ENCODE measurements around the gene NAA16. TPM values are rescaled to one million over a fixed set of nuclear protein-coding genes. Genes with fewer than 3 reads are reported as not detected.

The NAA16 gene
- total and polyA plus RNA-seq, 2 of the 4 experiments (the other 2 are of a cell fraction), result 6.6 to 8.8 TPM

DNA sequence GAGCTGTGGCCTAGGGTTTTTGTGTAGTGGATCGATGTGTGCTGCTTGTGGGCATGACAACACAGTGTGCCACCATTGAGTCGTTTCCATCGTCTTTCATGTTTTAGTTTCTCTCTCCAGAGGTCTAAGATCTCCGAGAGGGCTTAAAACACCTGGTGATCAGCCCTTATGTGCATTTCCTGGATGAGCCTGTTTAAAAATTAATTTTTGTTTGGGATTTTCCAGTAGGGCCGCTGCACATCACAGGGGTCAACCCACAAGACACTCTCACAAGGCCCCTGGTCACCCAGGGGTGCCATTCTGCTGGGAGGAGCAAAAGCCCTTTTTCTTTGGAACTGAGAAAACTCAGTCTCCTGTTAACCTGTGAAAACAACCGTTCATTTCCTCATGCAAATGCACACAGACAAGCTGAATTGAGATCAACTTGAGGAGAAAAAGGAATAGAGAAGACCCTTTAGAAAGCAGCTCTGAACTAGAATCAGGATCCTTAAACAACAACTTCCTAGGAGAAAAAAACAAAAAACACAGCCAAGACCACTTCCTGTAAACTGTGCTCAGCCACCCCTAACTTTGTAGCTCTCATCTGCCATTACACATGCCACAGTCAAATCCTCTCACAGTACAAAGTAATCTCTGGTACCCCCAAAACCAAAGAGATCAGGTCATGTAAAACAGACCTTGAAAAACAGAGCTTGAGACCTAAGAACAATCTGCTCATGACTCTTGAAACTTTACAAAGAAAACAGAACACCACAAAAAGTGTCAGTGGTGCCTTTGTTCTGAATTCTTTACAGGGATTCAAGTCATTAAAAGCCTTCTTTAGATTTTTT lies 39.4 kb upstream of the NAA16 start:
- in situ Hi-C loops (cut with MboI; ENCODE audit: low sequenced_read_pairs), result no loop called here

More for the DNA sequence above, 39.4 kb upstream of the NAA16 start:
- dilution Hi-C loops (cut with HindIII; ENCODE audit: low sequenced_read_pairs, unreplicated experiment) (no loop called here), intact Hi-C loops (cut with micrococcal nuclease) (no loop called here)
- Histone ChIP-seq H3K18ac (ENCODE audit: low read depth, low read length) (no peak overlapping the region), H2BK15ac (ENCODE audit: low read depth, low read length) (no peak overlapping the region), H4K20me1 (ENCODE audit: insufficient read depth, low read length) (no peaks in the 10 kb centered on the region), H3K27me3 (ENCODE audit: control insufficient read depth, insufficient read depth, low read length) (no peaks in the 10 kb centered on the region), H2AK5ac (ENCODE audit: low read depth, low read length) (no peak overlapping the region), H3K9me3 (ENCODE audit: control insufficient read depth, insufficient read depth, low read length) (peaks cover 10% of the 10 kb centered on the region), H3K4ac (ENCODE audit: low read depth, low read length) (no peak overlapping the region), H4K91ac (ENCODE audit: insufficient read depth, low read depth, low read length) (no peak overlapping the region), H3K36me3 (ENCODE audit: control insufficient read depth, insufficient read depth, low read length) (no peaks in the 10 kb centered on the region), H3K56ac (ENCODE audit: extremely low read depth, insufficient read depth, low read length) (no peak overlapping the region), H3K9me1 (ENCODE audit: insufficient read depth, low read length) (no peaks in the 10 kb centered on the region), H4K8ac (ENCODE audit: low read depth in 2 of 2, low read length in 2 of 2) (no peak overlapping the region), H4K5ac (ENCODE audit: low read depth, low read length) (no peak overlapping the region), H3K14ac (replicated peaks; ENCODE audit: low read depth, low read length) (no peak overlapping the region), H3K4me2 (ENCODE audit: low read depth, low read length) (no peak overlapping the region), H2BK5ac (ENCODE audit: low read depth, low read length, poor library complexity, severe bottlenecking) (no peak overlapping the region), H3K9ac (ENCODE audit: low read depth, low read length) (no peak overlapping the region), H2BK20ac (ENCODE audit: low read depth, low read length) (no peak overlapping the region), H2BK120ac (ENCODE audit: low read depth, low read length) (no peak overlapping the region), H3K23ac (ENCODE audit: low read depth, low read length) (no peak overlapping the region), H3K27ac (ENCODE audit: insufficient read depth, low read length) (no peak overlapping the region), H3K4me3 (ENCODE audit: insufficient read depth, low read depth, low read length) (no peak overlapping the region), H3K79me1 (ENCODE audit: low read depth in 1 of 2, low read length in 2 of 2) (no peaks in the 10 kb centered on the region), H2AK9ac (replicated peaks; ENCODE audit: low read depth, low read length, poor library complexity) (no peak overlapping the region), H2AFZ (replicated peaks; ENCODE audit: low read length, poor library complexity) (no peak overlapping the region), H3K4me1 (ENCODE audit: control insufficient read depth, insufficient read depth, low read length) (no peaks in the 10 kb centered on the region)
- no peak for DNase-seq
- CTCF ChIA-PET, result no interaction called here
- POLR2A ChIA-PET (ENCODE audit: unreplicated experiment), result no interaction called here
- no peak for ATAC-seq (ENCODE audit: low read depth)
- BruUV-seq (replicated peaks), result no TSS peak
- 83% methylated on average over 2 of the region's 6 CpGs; no CpG with 5 or more reads in 1 of the 2 experiments for WGBS, 2 experiments (ENCODE audit: extremely low coverage in 2 of 2, insufficient read length in 1 of 2)
- TF ChIP-seq CTCF (conservative IDR thresholded peaks at IDR 0.05; ENCODE audit: low read depth, low read length), result no peak
- no peak for TF ChIP-seq CHD1 (IDR thresholded peaks at IDR 0.05; ENCODE audit: low read depth, low read length)
- no peak for TF ChIP-seq RFX5 (IDR thresholded peaks at IDR 0.05; ENCODE audit: low read depth, low read length)
- no peak for TF ChIP-seq CEBPB (IDR thresholded peaks at IDR 0.05; ENCODE audit: low read depth, low read length)
- TF ChIP-seq, protein P1, sequence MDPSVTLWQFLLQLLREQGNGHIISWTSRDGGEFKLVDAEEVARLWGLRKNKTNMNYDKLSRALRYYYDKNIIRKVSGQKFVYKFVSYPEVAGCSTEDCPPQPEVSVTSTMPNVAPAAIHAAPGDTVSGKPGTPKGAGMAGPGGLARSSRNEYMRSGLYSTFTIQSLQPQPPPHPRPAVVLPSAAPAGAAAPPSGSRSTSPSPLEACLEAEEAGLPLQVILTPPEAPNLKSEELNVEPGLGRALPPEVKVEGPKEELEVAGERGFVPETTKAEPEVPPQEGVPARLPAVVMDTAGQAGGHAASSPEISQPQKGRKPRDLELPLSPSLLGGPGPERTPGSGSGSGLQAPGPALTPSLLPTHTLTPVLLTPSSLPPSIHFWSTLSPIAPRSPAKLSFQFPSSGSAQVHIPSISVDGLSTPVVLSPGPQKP (IDR thresholded peaks at IDR 0.05; ENCODE audit: borderline replicate concordance, low read depth, low read length), result no peak
- no peak for TF ChIP-seq MAFK (IDR thresholded peaks at IDR 0.05; ENCODE audit: low read depth, low read length)
- no peak for TF ChIP-seq RCOR1 (IDR thresholded peaks at IDR 0.05; ENCODE audit: insufficient replicate concordance, low read length)
- TF ChIP-seq POLR2A (IDR thresholded peaks at IDR 0.05; ENCODE audit: low read depth, low read length), result no peak
- no peak for TF ChIP-seq FOS (IDR thresholded peaks at IDR 0.05; ENCODE audit: low read depth, low read length)
- no peak for TF ChIP-seq MXI1 (IDR thresholded peaks at IDR 0.05; ENCODE audit: borderline replicate concordance, low read depth, low read length)
- TF ChIP-seq USF2 (IDR thresholded peaks at IDR 0.05; ENCODE audit: low read depth, low read length), result no peak
- TF ChIP-seq RAD21 (IDR thresholded peaks at IDR 0.05; ENCODE audit: low read length), result no peak

Measured in IMR-90 (cell line).